Neural progenitor cell (in vitro differentiated cells): ENCODE data around the gene FYTTD1. TPM values are rescaled to one million over a fixed set of nuclear protein-coding genes. Genes with fewer than 3 reads are reported as not detected.

Experiments
- DNase-seq: peaks from one replicate; pipeline ENCODE4 v3.0.0-alpha.2; 2016; ENCODE audit warnings: low spot score
- H2AFZ ChIP-seq: fragments of 200-600 bp; sonication (generic); replicated peaks from 2 replicates; pipeline ENCODE4 v1.6.1; 2016; ENCODE audit warnings: antibody characterized with exemption
- H3F3A ChIP-seq: fragments of 200-600 bp; sonication (generic); 2 replicates; pipeline ENCODE4 v1.6.1; 2016; ENCODE audit warnings: antibody characterized with exemption, low read depth
- H3K27ac ChIP-seq: fragments of 200-600 bp; sonication (generic); 2 replicates; pipeline ENCODE4 v1.5.1; 2016; ENCODE audit warnings: mild to moderate bottlenecking
- H3K27me3 ChIP-seq: fragments of 200-600 bp; sonication (generic); 2 replicates; pipeline ENCODE4 v1.6.1; 2016; ENCODE audit warnings: mild to moderate bottlenecking, moderate library complexity
- H3K36me3 ChIP-seq: fragments of 200-600 bp; sonication (generic); 2 replicates; pipeline ENCODE4 v1.5.1; 2016
- H3K4me1 ChIP-seq: fragments of 200-600 bp; sonication (generic); 2 replicates; pipeline ENCODE4 v1.6.1; 2016; ENCODE audit warnings: mixed run types
- H3K4me2 ChIP-seq: fragments of 200-600 bp; sonication (generic); 2 replicates; pipeline ENCODE4 v1.6.1; 2016
- H3K4me3 ChIP-seq: fragments of 200-600 bp; sonication (generic); 2 replicates; pipeline ENCODE4 v1.5.1; 2016
- H3K79me2 ChIP-seq: fragments of 200-600 bp; sonication (generic); 2 replicates; pipeline ENCODE4 v1.6.1; 2016; ENCODE audit warnings: low read depth
- H3K9ac ChIP-seq: fragments of 200-600 bp; sonication (generic); 2 replicates; pipeline ENCODE4 v1.6.1; 2016
- H3K9me3 ChIP-seq: fragments of 200-600 bp; sonication (generic); 2 replicates; pipeline ENCODE4 v1.5.1; 2016; ENCODE audit warnings: low read depth
- H4K20me1 ChIP-seq: fragments of 200-600 bp; sonication (generic); 2 replicates; pipeline ENCODE4 v1.6.1; 2016; ENCODE audit warnings: low read depth
- H3K27ac Mint-ChIP-seq: 3 replicates; pipeline ENCODE4 v1.8.0; 2021; ENCODE audit warnings: mixed read lengths
- H3K27me3 Mint-ChIP-seq: 2 replicates; pipeline ENCODE4 v1.8.0; 2022; ENCODE audit warnings: low read depth, mild to moderate bottlenecking, inconsistent platforms, moderate library complexity, mixed read lengths; ENCODE audit not compliant: insufficient read depth
- H3K36me3 Mint-ChIP-seq: 3 replicates; pipeline ENCODE4 v1.8.0; 2021; ENCODE audit warnings: mixed read lengths
- H3K4me1 Mint-ChIP-seq: 3 replicates; pipeline ENCODE4 v1.8.0; 2021; ENCODE audit warnings: mixed read lengths
- H3K4me3 Mint-ChIP-seq: 3 replicates; pipeline ENCODE4 v1.8.0; 2021; ENCODE audit warnings: mild to moderate bottlenecking, moderate library complexity, mixed read lengths
- H3K9me3 Mint-ChIP-seq: 3 replicates; pipeline ENCODE4 v1.8.0; 2020; ENCODE audit warnings: mixed read lengths
- CTCF ChIP-seq: fragments of 200-600 bp; sonication (generic); IDR thresholded peaks from 2 replicates; pipeline ENCODE4 v1.5.1; 2017; ENCODE audit warnings: antibody characterized with exemption, mild to moderate bottlenecking
- EZH2 ChIP-seq: fragments of 200-600 bp; sonication (generic); IDR thresholded peaks from 2 replicates; pipeline ENCODE4 v1.6.1; 2017; ENCODE audit warnings: antibody characterized with exemption, mild to moderate bottlenecking, moderate library complexity
- EZH2phosphoT487 ChIP-seq: fragments of 200-600 bp; sonication (generic); IDR thresholded peaks from 2 replicates; pipeline ENCODE4 v1.6.1; 2017; ENCODE audit warnings: antibody characterized with exemption
- total RNA-seq: library from RNA; depleted of rRNA; stranded (reverse); fragments of >200 nt; gene quantifications from 2 replicates; pipeline ENCODE4 v1.2.3, GENCODE V29; 2015; ENCODE audit warnings: low replicate concordance

FYTTD1 gene
- total RNA-seq, 1 donor from 2014 or later: 104 TPM

GRCh38 chr3:197742787-197743186, 6.9 kb upstream of the FYTTD1 start:
- H3K27me3 Mint-ChIP-seq: peaks cover 6% of the 10 kb centered on the region
- peaks cover 9% of the 10 kb centered on the region for H3K4me1 Mint-ChIP-seq
- no peak for TF ChIP-seq CTCF
- TF ChIP-seq EZH2: no peak
- no peak for TF ChIP-seq EZH2phosphoT487
- H3K9me3 Mint-ChIP-seq: peaks cover 4% of the 10 kb centered on the region
- H3K4me3 Mint-ChIP-seq: no peak overlapping the region
- no peak overlapping the region for H3K4me2 ChIP-seq
- no peaks in the 10 kb centered on the region for H3K79me2 ChIP-seq
- no peak overlapping the region for H3K9ac ChIP-seq
- H3K4me1 ChIP-seq: no peaks in the 10 kb centered on the region
- no peak for DNase-seq
- H2AFZ ChIP-seq: no peak overlapping the region
- H3K27me3 ChIP-seq: no peaks in the 10 kb centered on the region
- H3K27ac ChIP-seq: no peak overlapping the region
- H3K9me3 ChIP-seq: no peaks in the 10 kb centered on the region
- no peak overlapping the region for H3K27ac Mint-ChIP-seq
- no peak overlapping the region for H3K4me3 ChIP-seq
- H4K20me1 ChIP-seq: no peaks in the 10 kb centered on the region
- no peaks in the 10 kb centered on the region for H3K36me3 Mint-ChIP-seq
- H3F3A ChIP-seq: peaks cover 5% of the 10 kb centered on the region
- no peaks in the 10 kb centered on the region for H3K36me3 ChIP-seq

- H2AFZ ChIP-seq: no peak overlapping the region
- Mint-ChIP-seq H3K36me3 (no peaks in the 10 kb centered on the region), H3K4me1 (peaks cover 19% of the 10 kb centered on the region), H3K27me3 (peaks cover 12% of the 10 kb centered on the region), H3K27ac (no peak overlapping the region), H3K9me3 (peaks cover 4% of the 10 kb centered on the region), H3K4me3 (no peak overlapping the region)
- peaks cover 3% of the 10 kb centered on the region for H3K4me1 ChIP-seq
- no peak overlapping the region for H3K4me2 ChIP-seq
- H3K27ac ChIP-seq: no peak overlapping the region
- peaks cover 32% of the 10 kb centered on the region for H3F3A ChIP-seq
- H3K9me3 ChIP-seq: no peaks in the 10 kb centered on the region
- H3K4me3 ChIP-seq: no peak overlapping the region
- H3K9ac ChIP-seq: no peak overlapping the region
- peaks cover 21% of the 10 kb centered on the region for H3K27me3 ChIP-seq
- peaks cover 7% of the 10 kb centered on the region for H4K20me1 ChIP-seq
- TF ChIP-seq EZH2phosphoT487: no peak
- no peak for TF ChIP-seq CTCF
- no peak for TF ChIP-seq EZH2
- no peaks in the 10 kb centered on the region for H3K36me3 ChIP-seq
- DNase-seq: no peak
- peaks cover 3% of the 10 kb centered on the region for H3K79me2 ChIP-seq
Observed at GRCh38 chr3:197746209-197746608, 3.5 kb upstream of the FYTTD1 start.

GRCh38 chr3:197746801-197747237, 2.9 kb upstream of the FYTTD1 start:
- H3K27ac ChIP-seq: no peak overlapping the region
- no peak for TF ChIP-seq EZH2phosphoT487
- no peak for TF ChIP-seq CTCF
- no peak for TF ChIP-seq EZH2
- peaks cover 4% of the 10 kb centered on the region for H3K9me3 Mint-ChIP-seq

More at GRCh38 chr3:197746801-197747237, 2.9 kb upstream of the FYTTD1 start:
- H3K9me3 ChIP-seq: no peaks in the 10 kb centered on the region
- no peak for DNase-seq
- H3F3A ChIP-seq: peaks cover 39% of the 10 kb centered on the region
- peaks cover 13% of the 10 kb centered on the region for H4K20me1 ChIP-seq
- peaks cover 27% of the 10 kb centered on the region for H3K27me3 ChIP-seq
- H3K36me3 ChIP-seq: no peaks in the 10 kb centered on the region
- H2AFZ ChIP-seq: no peak overlapping the region
- no peak overlapping the region for H3K4me3 ChIP-seq
- H3K79me2 ChIP-seq: peaks cover 9% of the 10 kb centered on the region
- no peak overlapping the region for H3K27ac Mint-ChIP-seq
- H3K4me1 ChIP-seq: peaks cover 9% of the 10 kb centered on the region
- H3K36me3 Mint-ChIP-seq: no peaks in the 10 kb centered on the region
- H3K27me3 Mint-ChIP-seq: peaks cover 13% of the 10 kb centered on the region
- H3K9ac ChIP-seq: no peak overlapping the region
- H3K4me2 ChIP-seq: no peak overlapping the region
- H3K4me3 Mint-ChIP-seq: no peak overlapping the region
- H3K4me1 Mint-ChIP-seq: peaks cover 22% of the 10 kb centered on the region
